Osteoblast (primary cell): ENCODE measurements around the gene STARD3. TPM values are rescaled to one million over a fixed set of nuclear protein-coding genes. Genes with fewer than 3 reads are reported as not detected.

ENCODE experiments used
- DNase-seq: peaks from one replicate; pipeline ENCODE4 v3.0.0; 2011; ENCODE audit warnings: low spot score, mixed read lengths; ENCODE audit not compliant: insufficient read length; ENCODE audit errors: missing footprints
- H2AFZ ChIP-seq: 2 replicates; pipeline ENCODE4 v1.6.0; 2011; ENCODE audit warnings: mild to moderate bottlenecking, low read length
- H3K27ac ChIP-seq: 2 replicates; pipeline ENCODE4 v1.5.1; 2011; ENCODE audit warnings: mild to moderate bottlenecking, low read depth, low read length, moderate library complexity
- H3K27me3 ChIP-seq: 2 replicates; pipeline ENCODE4 v1.6.0; 2012; ENCODE audit warnings: mild to moderate bottlenecking, control low read depth, inconsistent platforms, low read length, moderate library complexity; ENCODE audit not compliant: insufficient read depth
- H3K36me3 ChIP-seq: 2 replicates; pipeline ENCODE4 v1.5.1; 2011; ENCODE audit warnings: mild to moderate bottlenecking, low read length, control low read depth, moderate library complexity; ENCODE audit not compliant: insufficient read depth
- H3K4me1 ChIP-seq: 2 replicates; pipeline ENCODE4 v1.5.1; 2011; ENCODE audit warnings: mild to moderate bottlenecking, low read length, control low read depth, moderate library complexity; ENCODE audit not compliant: insufficient read depth
- H3K4me2 ChIP-seq: 2 replicates; pipeline ENCODE4 v1.6.0; 2011; ENCODE audit warnings: mild to moderate bottlenecking, low read length; ENCODE audit not compliant: insufficient read depth
- H3K4me3 ChIP-seq: fragments of 200-600 bp; sonication (generic); 3 replicates; pipeline ENCODE4 v1.5.1; 2012; ENCODE audit warnings: mild to moderate bottlenecking, low read length, inconsistent platforms; ENCODE audit not compliant: insufficient read depth
- H3K79me2 ChIP-seq: 2 replicates; pipeline ENCODE4 v1.6.0; 2012; ENCODE audit warnings: mild to moderate bottlenecking, low read length, control low read depth, inconsistent platforms; ENCODE audit not compliant: insufficient read depth
- H3K9me3 ChIP-seq: 2 replicates; pipeline ENCODE4 v1.5.1; 2011; ENCODE audit warnings: low read depth, low read length, control low read depth
- H4K20me1 ChIP-seq: 2 replicates; pipeline ENCODE4 v1.6.0; 2012; ENCODE audit warnings: mild to moderate bottlenecking, low read length, control low read depth; ENCODE audit not compliant: insufficient read depth
- CTCF ChIP-seq: IDR thresholded peaks from 2 replicates; pipeline ENCODE4 v1.5.1; 2011; ENCODE audit warnings: mild to moderate bottlenecking, low read depth, low read length, moderate library complexity; ENCODE audit errors: extremely low read depth
- total RNA-seq: library from RNA; depleted of rRNA; stranded (reverse); fragments of >200 nt; gene quantifications from 2 replicates; pipeline ENCODE4 v1.2.3, GENCODE V29; 2012

The STARD3 gene
- total RNA-seq, 1 donor, result 35.8 TPM

GRCh38 chr17:39633570-39634183, 3.3 kb upstream of the STARD3 start:
- Histone ChIP-seq H3K4me2 (no peak overlapping the region), H2AFZ (no peak overlapping the region), H3K4me3 (no peak overlapping the region), H3K4me1 (peaks cover 13% of the 10 kb centered on the region), H3K9me3 (no peaks in the 10 kb centered on the region), H3K27ac (no peak overlapping the region), H4K20me1 (peaks cover 4% of the 10 kb centered on the region), H3K36me3 (no peaks in the 10 kb centered on the region), H3K27me3 (peaks cover 42% of the 10 kb centered on the region), H3K79me2 (peaks cover 18% of the 10 kb centered on the region)
- no peak for TF ChIP-seq CTCF
- no peak for DNase-seq

GRCh38 chr17:39634384-39634871, 2.5 kb upstream of the STARD3 start:
- Histone ChIP-seq H3K4me2 (no peak overlapping the region), H2AFZ (no peak overlapping the region), H3K79me2 (peaks cover 25% of the 10 kb centered on the region), H4K20me1 (peaks cover 8% of the 10 kb centered on the region), H3K27ac (no peak overlapping the region), H3K36me3 (no peaks in the 10 kb centered on the region), H3K27me3 (peaks cover 34% of the 10 kb centered on the region), H3K9me3 (no peaks in the 10 kb centered on the region), H3K4me1 (peaks cover 13% of the 10 kb centered on the region), H3K4me3 (no peak overlapping the region)
- peak; percentile 80 for TF ChIP-seq CTCF
- DNase-seq, result peak; percentile 94

GRCh38 chr17:39635614-39636176, 1.2 kb upstream of the STARD3 start:
- Histone ChIP-seq H3K36me3 (no peaks in the 10 kb centered on the region), H3K27me3 (peaks cover 22% of the 10 kb centered on the region), H2AFZ (no peak overlapping the region), H3K79me2 (peaks cover 38% of the 10 kb centered on the region), H3K4me1 (peaks cover 19% of the 10 kb centered on the region), H3K4me3 (no peak overlapping the region), H3K4me2 (no peak overlapping the region), H4K20me1 (peaks cover 18% of the 10 kb centered on the region), H3K9me3 (no peaks in the 10 kb centered on the region), H3K27ac (no peak overlapping the region)
- TF ChIP-seq CTCF, result no peak
- no peak for DNase-seq

GRCh38 chr17:39636587-39636926, 387 bp upstream of the STARD3 start:
- Histone ChIP-seq H3K4me1 (peaks cover 19% of the 10 kb centered on the region), H3K36me3 (no peaks in the 10 kb centered on the region), H2AFZ (peak overlapping the region; percentile 95), H3K79me2 (peaks cover 46% of the 10 kb centered on the region), H3K27me3 (peaks cover 15% of the 10 kb centered on the region), H3K4me2 (peak overlapping the region; percentile 99), H3K27ac (peak overlapping the region; percentile 78), H3K9me3 (no peaks in the 10 kb centered on the region), H4K20me1 (peaks cover 25% of the 10 kb centered on the region), H3K4me3 (peak overlapping the region; percentile 98)
- no peak for DNase-seq
- TF ChIP-seq CTCF, result no peak
